GM12878 (cell line): Measurements from ENCODE around the gene MAN2B1. TPM values are rescaled to one million over a fixed set of nuclear protein-coding genes. Genes with fewer than 3 reads are reported as not detected.
A peak's percentile ranks its signal among the peaks of the same experiment; 100 is the strongest.

Experiments used
- BCL11A ChIP-seq: IDR thresholded peaks from 2 replicates; pipeline ENCODE4 v1.6.1; 2011; ENCODE audit warnings: low read depth, low read length
- BCLAF1 ChIP-seq: fragments of 450-650 bp; IDR thresholded peaks from 2 replicates; pipeline ENCODE4 v1.6.1; 2017; ENCODE audit warnings: antibody characterized with exemption, mild to moderate bottlenecking, moderate library complexity
- CREM ChIP-seq: IDR thresholded peaks from 2 replicates; pipeline ENCODE4 v1.6.1; 2014; ENCODE audit warnings: antibody characterized with exemption, low read depth
- E2F4 ChIP-seq: IDR thresholded peaks from 2 replicates; pipeline ENCODE4 v1.6.1; 2012; ENCODE audit warnings: low read depth, low read length, improper control_type of control experiment
- FOXM1 ChIP-seq: IDR thresholded peaks from 2 replicates; pipeline ENCODE4 v1.6.1; 2012; ENCODE audit warnings: low read depth, mild to moderate bottlenecking, inconsistent platforms, low read length, moderate library complexity
- GATAD2B ChIP-seq: fragments of 450-650 bp; conservative IDR thresholded peaks from 2 replicates; pipeline ENCODE4 v1.6.1; 2017; ENCODE audit warnings: low read depth, mild to moderate bottlenecking, moderate library complexity
- HSF1 ChIP-seq: fragments of 150-350 bp; IDR thresholded peaks from 2 replicates; pipeline ENCODE4 v1.6.1; 2014; ENCODE audit warnings: mild to moderate bottlenecking, low read depth, low read length
- KDM1A ChIP-seq: fragments of 200-600 bp; sonication (generic); IDR thresholded peaks from 2 replicates; pipeline ENCODE4 v1.6.1; 2016; ENCODE audit warnings: borderline replicate concordance
- NFYB ChIP-seq: IDR thresholded peaks from 2 replicates; pipeline ENCODE4 v1.6.1; 2011; ENCODE audit warnings: low read depth, mild to moderate bottlenecking, low read length, improper control_type of control experiment, moderate library complexity; ENCODE audit not compliant: insufficient read depth
- PAX5 ChIP-seq: IDR thresholded peaks from 2 replicates; pipeline ENCODE4 v1.6.1; 2011; ENCODE audit warnings: low read depth, low read length, borderline replicate concordance
- PKNOX1 ChIP-seq: fragments of 450-650 bp; IDR thresholded peaks from 2 replicates; pipeline ENCODE4 v1.6.1; 2016; ENCODE audit warnings: mild to moderate bottlenecking
- PML ChIP-seq: IDR thresholded peaks from 2 replicates; pipeline ENCODE4 v1.6.1; 2012; ENCODE audit warnings: low read length, inconsistent platforms
- REST ChIP-seq: IDR thresholded peaks from 2 replicates; pipeline ENCODE4 v1.6.1; 2012; ENCODE audit warnings: mild to moderate bottlenecking, low read depth, low read length
- STAT1 ChIP-seq: fragments of 450-650 bp; conservative IDR thresholded peaks from 2 replicates; pipeline ENCODE4 v1.6.1; 2014; ENCODE audit warnings: antibody characterized with exemption, mild to moderate bottlenecking
- polyA plus RNA-seq, 11 experiments: library from polyadenylated mRNA; depleted of rRNA in 4 of 11; unstranded in 6 of 11; stranded (reverse) in 5 of 11; fragments of >200 nt; fragmentation: Nextera tagmentation in 4 of 11; fragmentation: Illumina TruSeq in 1 of 11; extraction: Ambion mirVana in 4 of 11; extraction: Trizol in 1 of 11; gene quantifications; 1 replicate in 1 of 11; 2 replicates in 10 of 11; pipeline versions ENCODE4 v1.2.1 to v1.2.3, GENCODE V29; 2011 to 2016; ENCODE audit warnings: inconsistent platforms in 2 of 11, missing spikeins in 2 of 11, low read depth in 1 of 11
- total RNA-seq, 4 experiments: library from RNA; depleted of rRNA in 3 of 4; stranded (reverse); fragments of >200 nt in 3 of 4; fragmentation: Illumina TruSeq in 1 of 4; extraction: Trizol in 1 of 4; gene quantifications; 2 replicates each; pipeline versions ENCODE4 v1.2.1 to v1.2.3, GENCODE V29; 2013 to 2021

Gene MAN2B1
- total and polyA plus RNA-seq, 10 of the 15 experiments (the other 5 are each of a cell fraction or from before 2014, with no cell fraction given) = 7.6 to 224 (median 81.4) TPM

GRCh38 chr19:12666265-12667048 is at the start of gene MAN2B1, which contains the start of gene WDR83 (continued):
- TF ChIP-seq REST (no peak), BCLAF1 (no peak), STAT1 (no peak), GATAD2B (peak; percentile 60; the same call in 1 of the 2 replicates), E2F4 (no peak), HSF1 (no peak), BCL11A (no peak), PAX5 (no peak), NFYB (peak; percentile 78), PML (peak; percentile 36; the same call in 1 of the 2 replicates), KDM1A (no peak), PKNOX1 (peak; percentile 42; the same call in 1 of the 2 replicates), FOXM1 (no peak), CREM (0 out of 2 replicates have a peak, but pooled peaks have one; percentile 20)
